ENCODE results near the gene TIRAP.
"Not testable (repeated sequence)": the region's sequence is repeated elsewhere in the genome, so short reads cannot be mapped to it uniquely, and the experiment has no call there.

The TIRAP gene

GRCh38 chr11:126288237-126288636 lies 5.3 kb downstream of the TIRAP start:
- DNase-seq = no peak

- no peak for DNase-seq
Measured at GRCh38 chr11:126290887-126291286, 8.0 kb downstream of the TIRAP start.

GRCh38 chr11:126293726-126294125 lies 10.8 kb downstream of the TIRAP start:
- no peak for DNase-seq

- no peak for DNase-seq
Measured at GRCh38 chr11:126297004-126297403, 14.1 kb downstream of the TIRAP start.

- peak; percentile 82 to 85 for DNase-seq
Measured at GRCh38 chr11:126303623-126304456, 20.9 kb downstream of the TIRAP start, which contains the start of gene DCPS. DCPS (plus strand) TSS chr11:126304060; CDS start chr11:126304081, 21 bp downstream.

GRCh38 chr11:126304457-126305075 lies 21.7 kb downstream of the TIRAP start:
- DNase-seq = no peak

GRCh38 chr11:126305699-126306098 lies 22.8 kb downstream of the TIRAP start:
- DNase-seq = peak in 1 of 2 experiments; percentile 22

GRCh38 chr11:126307706-126308105 lies 24.8 kb downstream of the TIRAP start:
- no peak for DNase-seq

- no peak for DNase-seq
Measured at GRCh38 chr11:126308271-126308671, 25.4 kb downstream of the TIRAP start.

- DNase-seq = not testable (repeated sequence)
Measured at GRCh38 chr11:126308771-126309170, 25.9 kb downstream of the TIRAP start.

- DNase-seq = peak; percentile 37 to 49
Measured at GRCh38 chr11:126310200-126310991, 27.5 kb downstream of the TIRAP start.

- DNase-seq = no peak
Measured at GRCh38 chr11:126310992-126311310, 28.1 kb downstream of the TIRAP start.

GRCh38 chr11:126311401-126312291 lies 28.8 kb downstream of the TIRAP start:
- DNase-seq = no peak

- no peak for DNase-seq
Measured at GRCh38 chr11:126312961-126313360, 30.1 kb downstream of the TIRAP start.

GRCh38 chr11:126313826-126314225 lies 30.9 kb downstream of the TIRAP start:
- DNase-seq = no peak

- no peak for DNase-seq
Measured at GRCh38 chr11:126317432-126317755, 34.5 kb downstream of the TIRAP start.

GRCh38 chr11:126317756-126318573 lies 35.1 kb downstream of the TIRAP start:
- no peak for DNase-seq

GRCh38 chr11:126318574-126319373 lies 35.9 kb downstream of the TIRAP start:
- DNase-seq = no peak

- DNase-seq = no peak
Measured at GRCh38 chr11:126319374-126319740, 36.5 kb downstream of the TIRAP start.

- no peak for DNase-seq
Measured at GRCh38 chr11:126322996-126323395, 40.1 kb downstream of the TIRAP start.

Data from stimulated activated CD4-positive, alpha-beta T cell treated with anti-CD3 and anti-CD28 coated beads, Interleukin-4, amount 100 ng/mL, for 4 hours (primary cell).